GM23338 (cell line): ENCODE measurements around the gene ADGRB3.

ENCODE experiments used
- CREB1 ChIP-seq: fragments of 250-450 bp; sonication (Bioruptor Pico); IDR thresholded peaks from 2 replicates; pipeline ENCODE4 v1.5.0; 2020; ENCODE audit warnings: low read depth, mild to moderate bottlenecking, moderate library complexity
- CTCF ChIP-seq, 2 experiments: fragments of 200-600 bp in 1 of 2; sonication (generic) in 1 of 2; conservative IDR thresholded peaks; 2 replicates each; pipeline versions ENCODE4 v1.5.1 to v1.6.1; 2016 to 2017; ENCODE audit warnings: antibody characterized with exemption in 2 of 2, low read depth in 2 of 2, mild to moderate bottlenecking in 2 of 2, moderate library complexity in 1 of 2
- EZH2 ChIP-seq: fragments of 200-600 bp; sonication (generic); IDR thresholded peaks from one replicate; pipeline ENCODE4 v1.8.0; 2017; ENCODE audit warnings: antibody characterized with exemption, mild to moderate bottlenecking, low read depth; ENCODE audit not compliant: unreplicated experiment
- EZH2phosphoT487 ChIP-seq: fragments of 200-600 bp; sonication (generic); IDR thresholded peaks from one replicate; pipeline ENCODE4 v1.8.1; 2018; ENCODE audit warnings: antibody characterized with exemption; ENCODE audit not compliant: unreplicated experiment
- POLR2AphosphoS5 ChIP-seq: IDR thresholded peaks from 2 replicates; pipeline ENCODE4 v1.6.1; 2016; ENCODE audit warnings: antibody characterized with exemption, low read depth

GRCh38 chr6:68776354-68776753 lies 141.3 kb downstream of the ADGRB3 start:
- no peak for TF ChIP-seq CTCF (conservative IDR thresholded peaks at IDR 0.05; ENCODE audit: low read depth in 2 of 2)
- no peak for TF ChIP-seq POLR2AphosphoS5
- no peak for TF ChIP-seq EZH2
- TF ChIP-seq CREB1 (CRISPR knock-in tag) = no peak
- TF ChIP-seq EZH2phosphoT487 = no peak
